IPS DF 6.9 (cell line): ENCODE measurements around the gene PRKACA.

Source experiments
- DNase-seq: peaks from one replicate; pipeline ENCODE4 v3.0.0-alpha.2; 2013; ENCODE audit warnings: low read depth, low spot score
- H3K27ac ChIP-seq: one replicate; pipeline ENCODE4 v1.5.1; 2013; ENCODE audit warnings: low read length, control low read depth
- H3K27me3 ChIP-seq: 2 replicates; pipeline ENCODE4 v1.6.1; 2013; ENCODE audit warnings: mild to moderate bottlenecking, low read length; ENCODE audit not compliant: control insufficient read depth, insufficient read depth
- H3K36me3 ChIP-seq: 2 replicates; pipeline ENCODE4 v1.6.1; 2013; ENCODE audit warnings: low read length; ENCODE audit not compliant: control insufficient read depth, insufficient read depth
- H3K4me1 ChIP-seq: 2 replicates; pipeline ENCODE4 v1.6.1; 2013; ENCODE audit warnings: low read length; ENCODE audit not compliant: control insufficient read depth, insufficient read depth
- H3K4me3 ChIP-seq: 2 replicates; pipeline ENCODE4 v1.5.1; 2013; ENCODE audit warnings: mild to moderate bottlenecking, low read length
- H3K9me3 ChIP-seq: 2 replicates; pipeline ENCODE4 v1.6.1; 2013; ENCODE audit warnings: low read length, inconsistent platforms; ENCODE audit not compliant: control insufficient read depth, insufficient read depth
- WGBS: extraction: QIAGEN DNeasy Blood & Tissue Kit; methylation state at CpG from one replicate; pipeline ENCODE4 v1.1.7; 2013; ENCODE audit warnings: mixed read lengths, missing lambda C conversion rate; ENCODE audit not compliant: insufficient read length, insufficient coverage; 5-methylcytosine and 5-hydroxymethylcytosine counted together

PRKACA gene

GRCh38 chr19:14066134-14066533 lies 51.4 kb downstream of the PRKACA start:
- peaks cover 2% of the 10 kb centered on the region for H3K4me1 ChIP-seq
- no peaks in the 10 kb centered on the region for H3K9me3 ChIP-seq
- DNase-seq = no peak
- H3K4me3 ChIP-seq = no peak overlapping the region
- no CpG with 5 or more reads among the region's 2 CpGs for WGBS
- H3K27ac ChIP-seq = no peak overlapping the region
- no peaks in the 10 kb centered on the region for H3K27me3 ChIP-seq
- no peaks in the 10 kb centered on the region; the same call in 1 of the 2 replicates for H3K36me3 ChIP-seq

- no CpG with 5 or more reads among the region's 7 CpGs for WGBS
- no peak for DNase-seq
- Histone ChIP-seq H3K9me3 (no peaks in the 10 kb centered on the region), H3K4me1 (peaks cover 2% of the 10 kb centered on the region; the same call in 1 of the 2 replicates), H3K27ac (no peak overlapping the region), H3K4me3 (no peak overlapping the region), H3K36me3 (no peaks in the 10 kb centered on the region), H3K27me3 (peaks cover 6% of the 10 kb centered on the region; the same call in 1 of the 2 replicates)
These were observed 54.5 kb downstream of the PRKACA start for GRCh38 chr19:14063105-14063504.

- no peak overlapping the region for H3K27ac ChIP-seq
- H3K4me3 ChIP-seq = no peak overlapping the region
- no peaks in the 10 kb centered on the region for H3K36me3 ChIP-seq
- no peaks in the 10 kb centered on the region for H3K9me3 ChIP-seq
- DNase-seq = no peak
- peaks cover 6% of the 10 kb centered on the region; the same call in 1 of the 2 replicates for H3K27me3 ChIP-seq
- no CpG with 5 or more reads among the region's 5 CpGs for WGBS
- H3K4me1 ChIP-seq = peaks cover 2% of the 10 kb centered on the region; the same call in 1 of the 2 replicates
These were observed 55.1 kb downstream of the PRKACA start for GRCh38 chr19:14062558-14062855.

GRCh38 chr19:14061751-14062557 lies 55.6 kb downstream of the PRKACA start, which contains the start of gene PALM3:
PALM3 (minus strand) TSS chr19:14062076; CDS start chr19:14061980, 96 bp downstream.
- H3K36me3 ChIP-seq = no peaks in the 10 kb centered on the region
- no peak for DNase-seq
- H3K27me3 ChIP-seq = peaks cover 6% of the 10 kb centered on the region; the same call in 1 of the 2 replicates
- H3K4me3 ChIP-seq = no peak within 1 kb of the TSS
- WGBS = no CpG with 5 or more reads among the region's 19 CpGs
- H3K4me1 ChIP-seq = peaks cover 2% of the 10 kb centered on the region; the same call in 1 of the 2 replicates
- no peaks in the 10 kb centered on the region for H3K9me3 ChIP-seq
- H3K27ac ChIP-seq = no peak within 1 kb of the TSS

- no CpG with 5 or more reads among the region's 9 CpGs for WGBS
- DNase-seq = no peak
- H3K27ac ChIP-seq = no peak overlapping the region
These were observed 56.3 kb downstream of the PRKACA start for GRCh38 chr19:14061081-14061749.

GRCh38 chr19:14059652-14060155 lies 57.9 kb downstream of the PRKACA start:
- peaks cover 6% of the 10 kb centered on the region; the same call in 1 of the 2 replicates for H3K27me3 ChIP-seq
- no peak for DNase-seq
- H3K4me1 ChIP-seq = peaks cover 2% of the 10 kb centered on the region; the same call in 1 of the 2 replicates
- WGBS = no CpG with 5 or more reads among the region's 8 CpGs
- H3K27ac ChIP-seq = no peak overlapping the region
- H3K36me3 ChIP-seq = no peaks in the 10 kb centered on the region
- H3K4me3 ChIP-seq = no peak overlapping the region
- H3K9me3 ChIP-seq = no peaks in the 10 kb centered on the region

More at GRCh38 chr19:14061081-14061749, 56.3 kb downstream of the PRKACA start:
- H3K36me3 ChIP-seq = no peaks in the 10 kb centered on the region
- H3K4me3 ChIP-seq = no peak overlapping the region
- H3K27me3 ChIP-seq = peaks cover 6% of the 10 kb centered on the region; the same call in 1 of the 2 replicates
- peaks cover 2% of the 10 kb centered on the region; the same call in 1 of the 2 replicates for H3K4me1 ChIP-seq
- H3K9me3 ChIP-seq = no peaks in the 10 kb centered on the region

GRCh38 chr19:14059093-14059480 lies 58.5 kb downstream of the PRKACA start:
- WGBS = no CpG with 5 or more reads among the region's 15 CpGs
- Histone ChIP-seq H3K27me3 (peaks cover 6% of the 10 kb centered on the region; the same call in 1 of the 2 replicates), H3K36me3 (no peaks in the 10 kb centered on the region)

GRCh38 chr19:14058182-14059092 lies 59.1 kb downstream of the PRKACA start:
- H3K36me3 ChIP-seq = no peaks in the 10 kb centered on the region
- no peaks in the 10 kb centered on the region for H3K9me3 ChIP-seq
- peak overlapping the region; percentile 61; the same call in 1 of the 2 replicates for H3K4me3 ChIP-seq
- DNase-seq = no peak
- H3K27ac ChIP-seq = no peak overlapping the region
- peaks cover 6% of the 10 kb centered on the region; the same call in 1 of the 2 replicates for H3K27me3 ChIP-seq
- 100% methylated on average over 3 of the region's 17 CpGs for WGBS
- peaks cover 2% of the 10 kb centered on the region; the same call in 1 of the 2 replicates for H3K4me1 ChIP-seq

More at GRCh38 chr19:14059093-14059480, 58.5 kb downstream of the PRKACA start:
- Histone ChIP-seq H3K9me3 (no peaks in the 10 kb centered on the region), H3K27ac (no peak overlapping the region), H3K4me3 (no peak overlapping the region), H3K4me1 (peaks cover 2% of the 10 kb centered on the region; the same call in 1 of the 2 replicates)
- DNase-seq = no peak

GRCh38 chr19:14056741-14057356 lies 60.7 kb downstream of the PRKACA start:
- H3K4me1 ChIP-seq = peaks cover 2% of the 10 kb centered on the region; the same call in 1 of the 2 replicates
- no peaks in the 10 kb centered on the region for H3K9me3 ChIP-seq
- DNase-seq = no peak
- H3K27ac ChIP-seq = no peak overlapping the region
- peaks cover 6% of the 10 kb centered on the region; the same call in 1 of the 2 replicates for H3K27me3 ChIP-seq
- WGBS = no CpG with 5 or more reads among the region's 19 CpGs
- H3K36me3 ChIP-seq = no peaks in the 10 kb centered on the region
- peak overlapping the region; percentile 61; the same call in 1 of the 2 replicates for H3K4me3 ChIP-seq
